Caco-2 (cell line): ENCODE measurements around the gene DNMBP. TPM values are rescaled to one million over a fixed set of nuclear protein-coding genes. Genes with fewer than 3 reads are reported as not detected.
"Not testable (repeated sequence)": the region's sequence is repeated elsewhere in the genome, so short reads cannot be mapped to it uniquely, and the experiment has no call there.

Experiments used
- BruUV-seq: library from RNA; stranded (reverse); fragments of 400-500 nt; replicated peaks from 2 replicates; lab custom pipeline; 2021; lab: Mats Ljungman, UMichigan
- CTCF ChIA-PET: fragments of 300-600 bp; sonication (Branson Sonifier 250); formaldehyde crosslinking; loops from one replicate; lab custom pipeline; 2022; ENCODE audit warnings: antibody characterized with exemption; lab: Charles Lee
- POLR2A ChIA-PET: fragments of 300-600 bp; sonication (Branson Sonifier 250); formaldehyde crosslinking; loops from one replicate; lab custom pipeline; 2022; ENCODE audit warnings: antibody characterized with exemption; lab: Charles Lee
- DNase-seq, 2 experiments: peaks; one replicate each; pipeline versions ENCODE4 v3.0.0 to v3.0.0-alpha.2; 2020 to 2022
- H3K27me3 ChIP-seq: replicated peaks from 2 replicates; pipeline ENCODE4 v1.6.0; 2011; ENCODE audit warnings: low read length; ENCODE audit not compliant: control insufficient read depth, insufficient read depth
- H3K36me3 ChIP-seq: 2 replicates; pipeline ENCODE4 v1.5.1; 2011; ENCODE audit warnings: low read length; ENCODE audit not compliant: control insufficient read depth, insufficient read depth
- H3K4me1 ChIP-seq: fragments of 250-450 bp; sonication (Bioruptor Pico); 2 replicates; pipeline ENCODE4 v1.5.1; 2020; ENCODE audit warnings: mild to moderate bottlenecking
- H3K4me3 ChIP-seq: 2 replicates; pipeline ENCODE4 v1.5.1; 2011; ENCODE audit warnings: low read depth, mild to moderate bottlenecking, control low read depth, low read length
- H3K9me3 ChIP-seq: fragments of 250-450 bp; sonication (Bioruptor Pico); 2 replicates; pipeline ENCODE4 v1.5.1; 2020; ENCODE audit warnings: mild to moderate bottlenecking, moderate library complexity
- H3K27ac Mint-ChIP-seq: one replicate; pipeline ENCODE4 v1.8.0; 2022; ENCODE audit warnings: mixed read lengths; ENCODE audit not compliant: unreplicated experiment
- H3K27me3 Mint-ChIP-seq: one replicate; pipeline ENCODE4 v1.8.0; 2022; ENCODE audit warnings: mixed read lengths; ENCODE audit not compliant: insufficient read depth, unreplicated experiment
- H3K36me3 Mint-ChIP-seq: one replicate; pipeline ENCODE4 v1.8.0; 2022; ENCODE audit warnings: mild to moderate bottlenecking, mixed read lengths; ENCODE audit not compliant: insufficient read depth, unreplicated experiment
- H3K4me1 Mint-ChIP-seq: one replicate; pipeline ENCODE4 v1.8.0; 2022; ENCODE audit warnings: low read depth, mixed read lengths; ENCODE audit not compliant: unreplicated experiment
- H3K4me3 Mint-ChIP-seq: one replicate; pipeline ENCODE4 v1.8.0; 2022; ENCODE audit warnings: mild to moderate bottlenecking, moderate library complexity, mixed read lengths; ENCODE audit not compliant: unreplicated experiment
- H3K9me3 Mint-ChIP-seq: one replicate; pipeline ENCODE4 v1.8.0; 2022; ENCODE audit warnings: mixed read lengths; ENCODE audit not compliant: unreplicated experiment
- intact Hi-C: fragments of 100-400 bp; cut with micrococcal nuclease; formaldehyde crosslinking; loops from one replicate; pipeline ENCODE4 v1.10.0; 2022; ENCODE audit not compliant: unreplicated experiment
- total RNA-seq: library from RNA; stranded (reverse); gene quantifications from 2 replicates; pipeline ENCODE4 v1.2.3, GENCODE V29; 2022
- TF ChIP-seq, protein P1 (sequence below), 2 experiments: fragments of 200-600 bp in 1 of 2; IDR thresholded peaks; 1 replicate in 1 of 2; 2 replicates in 1 of 2; pipeline versions ENCODE4 v1.5.1 to v1.8.0; 2011 to 2022; ENCODE audit warnings: antibody characterized with exemption in 1 of 2, control low read depth in 1 of 2, inconsistent platforms in 1 of 2, low read depth in 1 of 2, low read length in 1 of 2, mild to moderate bottlenecking in 1 of 2, moderate library complexity in 1 of 2; ENCODE audit not compliant: insufficient read depth in 1 of 2, severe bottlenecking in 1 of 2, unreplicated experiment in 1 of 2

DNMBP gene
- total RNA-seq, 1 experiment from 2014 or later: 30.6 TPM

GRCh38 chr10:100014071-100014762, 4.5 kb upstream of the DNMBP start:
- Histone ChIP-seq H3K4me3 (no peak overlapping the region), H3K27me3 (no peaks in the 10 kb centered on the region), H3K9me3 (no peaks in the 10 kb centered on the region), H3K36me3 (no peaks in the 10 kb centered on the region), H3K4me1 (peaks cover 28% of the 10 kb centered on the region)
- BruUV-seq: no TSS peak
- CTCF ChIA-PET: interaction anchor here (0.8 kb wide), 1 partner anchor 30 kb away, joined by 5 read pairs; no protein-coding TSS in a partner anchor
- Mint-ChIP-seq H3K9me3 (no peaks in the 10 kb centered on the region), H3K4me3 (no peak overlapping the region), H3K27me3 (no peaks in the 10 kb centered on the region), H3K36me3 (no peaks in the 10 kb centered on the region), H3K4me1 (peaks cover 18% of the 10 kb centered on the region), H3K27ac (peak overlapping the region; percentile 9)
- TF ChIP-seq, protein P1, sequence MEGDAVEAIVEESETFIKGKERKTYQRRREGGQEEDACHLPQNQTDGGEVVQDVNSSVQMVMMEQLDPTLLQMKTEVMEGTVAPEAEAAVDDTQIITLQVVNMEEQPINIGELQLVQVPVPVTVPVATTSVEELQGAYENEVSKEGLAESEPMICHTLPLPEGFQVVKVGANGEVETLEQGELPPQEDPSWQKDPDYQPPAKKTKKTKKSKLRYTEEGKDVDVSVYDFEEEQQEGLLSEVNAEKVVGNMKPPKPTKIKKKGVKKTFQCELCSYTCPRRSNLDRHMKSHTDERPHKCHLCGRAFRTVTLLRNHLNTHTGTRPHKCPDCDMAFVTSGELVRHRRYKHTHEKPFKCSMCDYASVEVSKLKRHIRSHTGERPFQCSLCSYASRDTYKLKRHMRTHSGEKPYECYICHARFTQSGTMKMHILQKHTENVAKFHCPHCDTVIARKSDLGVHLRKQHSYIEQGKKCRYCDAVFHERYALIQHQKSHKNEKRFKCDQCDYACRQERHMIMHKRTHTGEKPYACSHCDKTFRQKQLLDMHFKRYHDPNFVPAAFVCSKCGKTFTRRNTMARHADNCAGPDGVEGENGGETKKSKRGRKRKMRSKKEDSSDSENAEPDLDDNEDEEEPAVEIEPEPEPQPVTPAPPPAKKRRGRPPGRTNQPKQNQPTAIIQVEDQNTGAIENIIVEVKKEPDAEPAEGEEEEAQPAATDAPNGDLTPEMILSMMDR (IDR thresholded peaks at IDR 0.05; ENCODE audit: insufficient read depth in 1 of 2, low read depth in 1 of 2, low read length in 1 of 2, severe bottlenecking in 1 of 2, unreplicated experiment in 1 of 2): no peak
- POLR2A ChIA-PET: no interaction called here
- DNase-seq: no peak
- intact Hi-C loops: loop anchor here (5.0 kb wide), 1 partner anchor 37 kb away; no protein-coding TSS in a partner anchor

GRCh38 chr10:100013621-100014020, 3.9 kb upstream of the DNMBP start:
- Mint-ChIP-seq H3K4me1 (peaks cover 18% of the 10 kb centered on the region), H3K9me3 (no peaks in the 10 kb centered on the region), H3K27me3 (no peaks in the 10 kb centered on the region), H3K4me3 (no peak overlapping the region), H3K27ac (peak overlapping the region; percentile 9), H3K36me3 (no peaks in the 10 kb centered on the region)
- no TSS peak for BruUV-seq
- Histone ChIP-seq H3K4me1 (peaks cover 27% of the 10 kb centered on the region), H3K36me3 (no peaks in the 10 kb centered on the region), H3K27me3 (no peaks in the 10 kb centered on the region), H3K9me3 (no peaks in the 10 kb centered on the region), H3K4me3 (no peak overlapping the region)
- intact Hi-C loops: loop anchor here (5.0 kb wide), 1 partner anchor 36 kb away; no protein-coding TSS in a partner anchor
- POLR2A ChIA-PET: no interaction called here
- DNase-seq: no peak
- TF ChIP-seq, protein P1 (IDR thresholded peaks at IDR 0.05; ENCODE audit: insufficient read depth in 1 of 2, low read depth in 1 of 2, low read length in 1 of 2, severe bottlenecking in 1 of 2, unreplicated experiment in 1 of 2): no peak
- CTCF ChIA-PET: interaction anchor here (0.6 kb wide), 1 partner anchor 31 kb away, joined by 3 read pairs; no protein-coding TSS in a partner anchor

DNA sequence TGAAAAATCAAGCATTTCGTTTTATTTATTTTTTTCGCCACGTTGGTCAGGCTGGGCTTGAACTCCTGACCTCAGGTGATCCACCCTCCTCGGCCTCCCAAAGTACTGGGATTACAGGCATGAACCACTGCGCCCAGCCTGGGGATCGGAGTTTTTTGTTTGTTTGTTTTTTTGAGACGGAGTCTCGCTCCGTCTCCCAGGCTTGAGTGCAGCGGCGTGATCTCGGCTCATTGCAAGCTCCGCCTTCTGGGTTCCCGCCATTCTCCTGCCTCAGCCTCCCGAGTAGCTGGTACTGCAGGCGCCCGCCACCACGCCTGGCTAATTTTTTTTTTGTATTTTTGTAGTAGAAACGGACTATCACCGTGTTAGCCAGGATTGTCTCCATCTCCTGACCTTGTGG, 2.2 kb upstream of the DNMBP start:
- H3K27me3 ChIP-seq, DNase-seq, H3K27me3 Mint-ChIP-seq, CTCF ChIA-PET, H3K36me3 Mint-ChIP-seq, H3K4me3 Mint-ChIP-seq, BruUV-seq, H3K36me3 ChIP-seq, H3K9me3 ChIP-seq, H3K9me3 Mint-ChIP-seq, H3K4me3 ChIP-seq, POLR2A ChIA-PET, H3K27ac Mint-ChIP-seq: not testable (repeated sequence)
- peaks cover 28% of the 10 kb centered on the region for H3K4me1 Mint-ChIP-seq
- intact Hi-C loops: loop anchor here (5.0 kb wide), 1 partner anchor 35 kb away; no protein-coding TSS in a partner anchor
- peaks cover 31% of the 10 kb centered on the region for H3K4me1 ChIP-seq
